GM19099 (cell line): ENCODE results near the gene SDK2.

Experiments
- POLR2A ChIP-seq: IDR thresholded peaks from 3 replicates; pipeline ENCODE4 v1.6.1; 2011; ENCODE audit warnings: low read depth; ENCODE audit not compliant: insufficient read length; ENCODE audit errors: extremely low read depth

The SDK2 gene

DNA sequence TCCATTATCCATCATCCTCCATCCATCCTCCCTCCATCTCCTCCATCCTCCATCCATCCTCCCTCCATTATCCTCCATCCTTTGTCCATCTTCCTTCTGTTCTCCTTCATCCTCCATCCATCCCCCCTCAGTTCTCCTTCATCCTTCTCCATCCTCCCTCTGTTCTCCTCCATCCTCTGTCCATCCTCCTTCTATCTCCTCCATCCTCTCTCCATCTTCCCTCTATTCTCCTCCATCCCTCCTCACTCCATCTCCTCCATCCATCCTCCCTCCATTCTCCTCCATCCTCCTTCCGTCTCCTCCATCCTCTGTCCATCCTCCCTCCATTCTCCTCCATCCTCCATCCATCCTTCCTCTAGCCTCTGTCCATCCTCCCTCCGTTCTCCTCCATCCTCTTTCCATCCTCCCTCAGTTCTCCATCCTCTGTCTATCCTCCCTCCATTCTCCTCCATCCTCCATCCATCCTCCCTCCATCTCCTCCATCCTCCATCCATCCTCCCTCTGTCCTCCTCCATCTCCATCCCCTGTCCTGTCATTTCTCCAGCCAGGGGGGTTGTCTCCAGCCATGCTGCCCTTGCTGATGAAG, 143.7 kb downstream of the SDK2 start:
- no peak for TF ChIP-seq POLR2A

DNA sequence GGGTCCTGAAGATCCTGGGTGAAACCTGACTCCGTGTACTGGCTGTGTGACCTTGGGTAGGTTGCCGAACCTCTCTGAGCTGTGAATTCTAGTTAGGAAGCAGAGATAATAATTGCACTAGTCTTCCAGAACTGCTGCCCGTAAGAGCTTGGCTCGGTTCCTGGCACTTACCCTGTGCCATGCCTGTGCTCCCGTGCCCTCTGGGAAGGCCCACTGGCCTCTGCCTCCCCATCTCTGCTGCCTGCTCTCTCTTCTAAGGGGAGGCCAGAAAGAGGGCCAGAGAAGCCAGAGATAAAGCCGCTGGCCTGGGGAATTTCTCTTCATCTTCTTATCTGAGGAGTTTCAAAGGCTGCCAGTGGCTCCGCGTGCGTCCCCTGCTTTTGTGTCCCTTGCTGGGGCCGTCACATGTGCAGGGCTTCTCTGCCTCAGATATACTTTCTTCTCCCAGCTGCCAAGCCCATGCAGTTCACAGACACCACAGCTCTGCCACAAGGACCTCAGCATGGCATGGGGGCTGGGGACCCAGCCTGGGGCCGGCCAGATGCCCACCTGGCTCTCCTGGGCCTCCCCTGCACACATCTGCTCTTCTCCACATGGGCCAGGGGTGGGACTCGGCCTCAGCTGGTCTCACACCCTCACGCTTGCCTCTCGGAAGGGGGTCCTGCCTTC, 145.2 kb downstream of the SDK2 start:
- TF ChIP-seq POLR2A, result no peak

DNA sequence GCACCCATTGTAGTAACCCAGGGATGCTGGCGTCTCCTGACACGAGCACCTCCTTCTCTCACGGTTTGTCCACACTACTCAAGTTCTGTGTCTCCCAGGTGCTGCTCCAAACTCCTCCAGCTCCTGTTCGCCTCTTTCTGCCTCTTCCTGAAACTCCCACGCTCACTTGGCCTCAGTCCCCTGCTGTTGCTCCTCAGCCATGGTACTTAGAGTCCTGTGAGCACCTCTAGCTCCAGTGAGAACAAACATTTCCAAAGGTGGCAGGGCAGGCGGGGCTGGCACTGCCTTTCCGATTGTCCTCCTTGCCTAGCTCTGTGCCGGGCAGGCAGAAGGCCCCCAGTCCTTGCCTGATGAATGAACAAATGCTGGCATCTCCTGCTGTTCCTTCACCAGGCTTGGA, 146.1 kb downstream of the SDK2 start:
- no peak for TF ChIP-seq POLR2A

DNA sequence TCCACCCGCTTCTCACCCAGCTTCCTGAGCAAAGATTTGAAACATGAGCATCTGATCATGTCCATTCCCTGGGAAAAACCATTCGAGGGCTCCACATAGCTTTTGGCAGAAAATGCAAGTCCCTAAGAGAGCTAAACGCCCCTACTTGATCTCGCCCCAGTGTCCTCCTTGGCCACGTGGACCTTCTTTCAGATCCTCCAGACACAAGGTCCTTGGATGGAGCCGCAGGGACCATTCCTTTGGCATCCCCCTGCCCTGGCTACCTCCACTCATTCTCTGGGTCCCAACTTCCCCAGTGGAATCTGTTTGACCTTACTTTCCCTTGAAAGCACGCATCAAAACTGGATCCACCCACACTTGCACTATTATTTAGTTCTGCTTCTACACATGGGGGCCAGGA, 146.5 kb downstream of the SDK2 start:
- no peak for TF ChIP-seq POLR2A

DNA sequence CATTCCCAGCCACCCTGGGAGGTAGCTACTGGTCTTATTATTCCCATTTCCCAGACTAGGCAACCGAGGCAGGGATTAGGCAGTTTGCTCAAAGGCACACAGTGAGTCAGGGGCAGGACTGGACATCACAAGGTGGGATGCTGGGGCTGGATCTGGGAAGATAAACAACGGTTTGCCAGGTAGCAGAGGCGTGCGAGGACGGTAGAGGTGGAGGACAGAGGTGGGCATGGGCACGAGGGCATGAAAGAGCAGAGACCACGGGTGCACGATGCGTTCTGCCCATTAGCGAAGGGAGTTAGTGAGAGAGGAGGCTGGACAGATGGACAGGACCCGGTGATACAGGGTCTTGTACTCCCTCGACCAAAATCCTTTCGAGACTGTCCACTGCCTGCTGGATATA, 148.0 kb downstream of the SDK2 start:
- no peak for TF ChIP-seq POLR2A

DNA sequence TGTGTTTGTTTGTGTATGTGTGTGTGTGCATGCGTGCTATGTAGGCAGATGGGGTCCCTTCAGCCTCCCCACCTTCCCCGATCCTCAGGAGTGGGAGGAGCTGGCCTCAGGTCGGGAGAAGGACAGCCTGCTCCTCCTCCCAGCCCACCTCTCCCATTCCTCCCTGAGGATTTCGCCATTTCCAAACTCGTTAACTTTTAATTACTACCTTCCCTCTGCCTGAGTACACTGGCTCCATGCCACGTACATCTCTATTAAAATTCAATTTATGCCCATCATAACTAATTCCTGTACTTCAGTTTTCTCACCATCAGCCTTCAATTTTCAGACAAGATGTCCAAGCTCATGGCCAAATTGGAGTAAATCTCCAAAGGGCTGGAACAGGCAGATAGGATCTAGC, 148.6 kb downstream of the SDK2 start:
- TF ChIP-seq POLR2A, result no peak

DNA sequence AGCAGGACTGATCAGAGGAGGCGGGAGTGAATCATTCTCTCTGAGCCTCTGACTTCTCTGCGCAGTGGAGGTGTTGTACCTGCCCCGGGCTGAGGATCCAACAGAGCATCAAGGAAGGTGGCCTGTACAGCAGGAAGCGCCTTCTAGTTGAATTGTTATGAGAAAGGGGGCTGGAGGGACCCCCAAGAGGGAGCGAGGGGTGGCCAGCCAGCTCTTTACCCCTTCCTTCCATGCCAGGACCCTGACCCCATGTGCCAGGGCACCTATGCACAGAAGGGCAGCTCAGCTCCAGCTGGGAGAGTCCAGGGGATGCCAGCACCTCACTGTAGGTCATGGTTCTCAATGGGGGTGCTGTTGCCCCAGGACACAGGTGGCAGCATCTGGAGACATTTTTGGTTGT, 149.3 kb downstream of the SDK2 start:
- TF ChIP-seq POLR2A, result no peak

DNA sequence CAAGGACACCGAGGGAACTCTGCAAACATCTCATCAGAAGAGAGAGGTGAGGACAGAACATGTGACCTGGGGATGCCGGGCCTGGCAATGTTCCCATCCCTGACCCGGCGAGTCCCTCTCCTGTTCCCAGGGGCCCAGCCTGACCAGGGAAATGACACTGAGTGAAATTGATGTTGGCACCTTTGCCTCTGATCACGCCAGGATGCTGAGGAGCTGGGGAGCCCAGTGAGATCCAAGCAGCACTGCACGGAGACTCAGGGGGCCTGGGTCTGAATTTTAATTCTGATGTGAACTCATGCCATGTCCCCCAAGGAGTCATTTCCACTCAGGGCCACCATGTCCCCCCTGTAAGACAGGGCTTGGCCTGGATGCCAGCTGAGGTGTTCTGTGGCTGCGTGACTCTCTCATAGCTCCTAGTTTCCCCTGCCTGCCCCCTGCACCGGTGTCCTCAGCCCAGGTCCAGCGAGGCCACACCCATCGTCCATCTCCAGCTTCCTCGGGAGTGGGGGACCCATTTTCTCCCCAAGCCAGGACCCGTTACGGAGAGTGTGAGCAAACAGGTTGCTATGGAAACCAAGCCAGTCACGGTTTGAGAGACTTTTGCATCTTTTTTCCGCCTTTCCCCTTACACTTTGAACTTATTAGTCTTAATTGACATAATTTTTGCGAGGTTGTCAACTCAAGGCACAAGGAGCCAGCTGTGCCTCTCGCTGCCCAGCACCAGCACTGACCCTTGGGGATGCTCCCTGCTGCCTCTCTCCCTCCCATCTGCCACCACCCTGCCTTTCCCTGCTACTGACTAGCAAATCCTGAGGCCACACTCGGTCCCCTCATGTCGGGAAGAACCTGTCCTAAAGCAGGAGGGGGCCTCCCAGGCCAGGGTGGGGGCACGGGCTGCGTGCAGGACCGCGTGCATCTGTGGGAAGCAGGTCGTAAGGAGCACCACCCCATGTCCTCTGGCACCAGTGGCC, 150.0 kb downstream of the SDK2 start:
- no peak for TF ChIP-seq POLR2A

DNA sequence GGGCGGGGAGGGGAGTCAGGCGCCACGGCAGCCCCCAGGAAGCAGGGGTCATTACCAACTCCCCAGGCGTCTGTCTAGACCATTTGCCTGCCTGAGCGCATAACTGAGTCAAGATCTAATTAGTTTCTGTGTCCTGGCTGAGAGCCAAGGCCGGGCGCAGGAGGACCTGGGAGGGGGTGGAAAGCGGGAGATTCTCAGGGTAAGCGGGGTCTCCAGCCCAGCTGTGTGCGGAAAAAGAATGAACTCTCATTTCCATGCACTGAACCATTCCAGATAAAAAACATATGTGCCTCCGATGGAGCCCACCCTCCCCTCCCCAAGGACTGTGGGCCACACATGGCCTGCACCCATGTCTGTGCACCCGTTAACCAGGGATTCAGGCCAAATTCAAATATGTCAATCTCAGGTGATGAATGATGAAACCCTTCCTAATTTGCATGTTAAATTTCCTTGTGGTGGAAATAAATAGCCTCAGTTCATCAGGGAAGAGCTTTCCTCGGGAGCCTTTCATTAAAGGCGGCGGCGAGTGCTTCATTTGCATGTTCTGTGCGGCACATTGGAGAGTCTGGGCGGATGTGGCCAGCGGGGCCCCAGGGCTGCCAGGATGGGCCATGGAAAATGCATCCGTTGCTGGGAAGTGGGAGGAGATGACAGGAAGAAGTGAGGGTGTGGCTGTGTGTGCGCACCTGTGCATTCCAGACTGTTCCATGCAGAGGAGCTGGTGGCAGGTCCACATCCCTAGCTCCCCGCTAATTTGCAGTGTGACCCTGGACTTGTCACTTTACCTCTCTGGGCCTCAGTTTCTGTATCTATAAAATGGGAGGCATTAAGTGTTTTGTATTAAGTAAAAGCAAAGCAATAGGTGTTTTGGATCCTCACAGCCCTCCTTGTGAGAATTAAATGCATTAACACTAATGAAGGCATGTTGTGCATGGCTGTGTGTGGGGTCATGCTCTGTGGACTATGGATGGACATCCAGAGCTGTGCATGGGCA, 151.1 kb downstream of the SDK2 start:
- TF ChIP-seq POLR2A, result no peak

DNA sequence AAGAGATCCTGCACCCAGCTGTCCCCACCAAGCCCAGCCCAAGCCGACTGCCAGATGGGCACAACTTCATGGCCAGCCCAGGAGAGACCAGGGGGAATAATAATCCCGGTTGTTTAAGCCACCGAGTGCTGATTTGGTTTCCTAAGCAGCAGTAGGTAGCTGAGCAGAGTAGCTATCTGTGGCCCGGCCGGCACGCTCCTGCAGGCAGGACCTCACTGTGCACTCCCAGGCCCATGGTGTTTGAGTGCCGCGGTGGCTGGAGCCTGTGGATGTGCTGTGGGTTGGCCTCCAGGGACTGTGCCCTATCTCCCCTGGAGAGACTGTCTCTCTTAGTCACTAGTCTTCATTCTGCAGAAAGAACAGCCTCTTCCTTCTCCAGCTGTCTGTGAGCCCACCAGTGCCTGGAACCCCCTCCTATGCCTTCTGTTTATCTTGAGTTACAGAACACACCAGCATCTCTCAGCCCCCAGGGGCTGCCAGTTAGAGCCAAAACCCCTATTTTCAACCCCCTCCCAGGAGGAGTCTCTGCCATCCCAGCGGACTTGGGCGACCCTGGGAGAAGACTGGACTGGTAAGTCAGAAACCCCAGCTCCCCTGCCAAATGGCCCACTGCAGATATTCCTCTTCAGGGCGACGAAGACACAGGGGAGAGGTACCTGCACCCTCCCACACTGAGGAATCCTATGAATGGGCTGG, 152.0 kb downstream of the SDK2 start:
- TF ChIP-seq POLR2A, result no peak

DNA sequence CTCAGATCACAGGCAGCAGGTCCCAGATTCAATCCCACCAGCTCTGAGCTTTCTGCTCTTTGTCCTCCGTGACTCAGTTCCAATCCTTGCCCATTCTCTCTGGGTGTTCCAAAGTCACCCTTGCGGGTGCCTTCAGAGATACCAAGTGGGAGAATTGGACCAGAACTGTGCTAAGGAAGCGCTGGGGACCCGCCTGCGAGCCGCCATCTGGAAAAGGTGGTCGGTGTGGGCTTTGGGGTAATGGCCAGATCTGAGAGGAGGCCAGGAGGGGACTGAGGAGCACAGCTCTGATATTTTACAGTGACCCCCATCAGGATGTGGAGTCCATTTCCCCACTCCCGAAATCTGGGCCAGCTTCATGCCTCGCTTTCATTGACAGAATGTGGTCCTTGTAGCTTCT, 152.6 kb downstream of the SDK2 start:
- TF ChIP-seq POLR2A, result no peak

DNA sequence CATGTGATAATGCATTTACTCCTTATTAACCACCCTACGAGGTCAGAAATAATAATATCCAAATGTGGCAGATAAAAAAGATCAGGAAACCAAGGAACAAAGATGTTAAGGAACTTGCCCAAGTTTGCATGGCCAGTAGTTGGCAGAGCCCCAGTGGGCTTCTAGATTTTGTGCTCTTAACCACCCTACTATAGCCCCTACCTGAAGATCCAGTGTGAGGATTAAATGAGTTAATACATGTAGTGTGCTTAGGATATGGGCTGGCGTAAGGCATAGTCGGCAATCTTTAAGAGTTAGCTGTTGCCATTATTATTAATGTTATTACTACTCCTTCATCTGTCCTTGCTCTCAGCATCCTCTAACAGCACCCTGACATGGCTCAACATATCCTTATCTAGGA, 153.4 kb downstream of the SDK2 start:
- TF ChIP-seq POLR2A, result no peak

DNA sequence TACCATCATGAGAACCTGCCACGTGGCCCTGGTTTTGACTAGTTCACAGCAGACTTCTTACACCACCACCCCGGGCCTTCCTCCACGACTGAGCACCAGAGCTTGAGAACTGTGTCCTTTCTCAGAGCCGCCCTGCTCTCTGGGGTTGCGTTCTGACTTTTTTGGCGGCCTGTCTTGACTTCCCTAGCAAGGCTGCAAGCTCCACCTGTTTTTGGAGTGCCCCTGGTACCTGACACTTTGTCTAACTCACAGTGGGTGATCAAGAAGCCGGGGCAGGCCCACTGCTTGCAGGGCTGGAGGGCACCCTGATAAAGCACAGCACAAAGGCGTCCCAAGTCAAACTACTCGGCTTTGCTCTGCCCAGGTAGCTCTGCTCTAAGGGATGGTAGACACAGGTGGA, 154.3 kb downstream of the SDK2 start:
- no peak for TF ChIP-seq POLR2A

DNA sequence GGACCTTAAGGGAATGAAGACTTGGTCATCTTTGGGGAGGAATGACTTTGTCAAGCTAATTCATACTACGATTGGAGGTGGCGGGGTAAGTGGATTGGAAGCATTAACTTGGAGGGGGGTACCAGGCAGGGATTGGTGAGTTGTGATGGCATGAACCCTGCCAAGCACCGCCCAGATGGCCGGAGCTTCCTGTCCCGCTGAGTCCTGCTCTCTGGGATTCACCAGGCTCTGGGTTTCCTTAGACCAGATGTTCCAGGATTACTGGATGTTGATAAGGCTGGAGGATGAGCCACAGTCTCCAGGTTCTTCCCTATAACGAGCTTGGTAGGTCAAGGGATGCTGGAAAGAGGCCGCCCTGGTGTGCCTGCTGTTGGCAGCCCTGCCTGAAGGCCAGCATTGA, 154.9 kb downstream of the SDK2 start:
- no peak for TF ChIP-seq POLR2A
